ENCODE results near the gene HPCAL1.

The HPCAL1 gene

DNA sequence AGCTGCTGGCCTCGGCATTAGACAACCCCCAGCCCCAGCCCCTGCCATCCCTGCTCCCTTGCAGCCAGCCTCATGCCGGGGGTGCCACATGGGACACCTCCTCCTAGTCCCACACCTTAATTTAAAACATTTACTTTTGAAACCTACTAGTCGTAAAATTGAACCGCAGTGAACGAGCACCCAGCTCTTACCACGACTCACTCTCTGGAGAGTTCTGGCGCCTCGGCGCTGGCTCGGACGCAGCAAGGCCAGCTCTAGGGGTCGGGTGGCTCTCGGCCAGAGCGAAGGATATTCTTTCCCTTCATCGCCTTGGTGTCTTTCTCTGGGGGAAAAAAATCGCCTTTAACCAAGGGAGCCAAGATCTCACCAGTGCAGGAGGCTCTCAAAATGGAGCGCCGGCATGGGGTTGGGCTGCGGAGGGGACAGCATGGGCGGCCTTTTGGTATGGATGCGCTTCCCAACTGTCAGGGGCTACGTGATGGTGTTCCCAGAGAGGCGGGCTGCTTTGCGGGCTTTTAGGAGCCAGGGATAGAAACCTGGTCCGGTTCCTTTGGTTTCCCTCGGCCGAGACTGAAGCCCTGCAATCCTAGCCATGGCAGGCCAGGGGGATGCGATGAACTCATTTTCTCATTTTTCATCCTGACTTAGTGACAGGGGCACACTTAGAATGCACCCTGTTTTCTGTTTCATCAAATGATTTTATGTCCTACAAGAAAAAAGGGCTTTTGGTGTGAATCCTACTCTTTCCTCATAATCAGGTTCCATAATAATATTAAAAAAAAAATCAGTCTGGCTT is 2.0 kb downstream of the HPCAL1 start:
- DNase-seq, result no peak

DNA sequence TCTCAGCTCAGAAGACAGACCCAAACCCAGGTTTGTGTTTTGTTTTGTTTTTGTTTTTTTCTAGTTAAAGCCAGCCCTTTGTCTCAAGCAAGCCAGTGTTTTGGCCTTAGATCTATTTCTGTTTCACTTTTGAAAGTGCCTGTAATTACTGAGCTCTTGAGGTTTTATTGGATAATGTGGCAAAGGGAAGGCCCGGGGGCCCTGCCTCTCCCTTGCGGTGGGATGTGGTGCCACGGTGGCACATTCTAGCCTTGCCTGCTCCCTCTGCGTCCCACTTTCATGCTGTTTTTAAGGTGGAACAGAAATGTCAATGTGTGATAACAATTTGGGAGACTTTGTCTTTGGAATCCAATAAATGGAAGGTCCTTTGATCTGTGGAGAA is 2.5 kb downstream of the HPCAL1 start:
- peak; percentile 29 for DNase-seq

DNA sequence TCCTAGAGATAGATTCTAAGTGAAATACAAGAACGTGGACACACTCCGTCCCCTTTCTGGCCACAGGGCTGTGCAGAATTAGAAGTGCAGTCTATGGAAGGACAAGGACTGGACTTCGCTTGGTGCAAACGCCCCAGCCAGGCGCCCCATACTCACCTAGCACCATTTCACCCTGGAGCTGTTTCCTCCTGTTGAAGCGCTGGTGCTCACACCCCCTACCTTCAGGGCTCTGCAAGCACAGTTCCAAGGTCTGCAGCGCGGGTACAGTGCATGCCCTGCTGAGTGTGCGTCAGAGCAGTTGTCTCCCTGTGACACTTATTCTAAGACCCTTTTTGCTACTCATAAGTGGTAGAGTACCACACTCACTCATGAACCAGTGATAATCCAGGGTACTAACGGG is 3.0 kb downstream of the HPCAL1 start:
- DNase-seq, result peak; percentile 48

GRCh38 chr2:10306901-10307463 is 4.3 kb downstream of the HPCAL1 start:
- DNase-seq, result no peak

DNA sequence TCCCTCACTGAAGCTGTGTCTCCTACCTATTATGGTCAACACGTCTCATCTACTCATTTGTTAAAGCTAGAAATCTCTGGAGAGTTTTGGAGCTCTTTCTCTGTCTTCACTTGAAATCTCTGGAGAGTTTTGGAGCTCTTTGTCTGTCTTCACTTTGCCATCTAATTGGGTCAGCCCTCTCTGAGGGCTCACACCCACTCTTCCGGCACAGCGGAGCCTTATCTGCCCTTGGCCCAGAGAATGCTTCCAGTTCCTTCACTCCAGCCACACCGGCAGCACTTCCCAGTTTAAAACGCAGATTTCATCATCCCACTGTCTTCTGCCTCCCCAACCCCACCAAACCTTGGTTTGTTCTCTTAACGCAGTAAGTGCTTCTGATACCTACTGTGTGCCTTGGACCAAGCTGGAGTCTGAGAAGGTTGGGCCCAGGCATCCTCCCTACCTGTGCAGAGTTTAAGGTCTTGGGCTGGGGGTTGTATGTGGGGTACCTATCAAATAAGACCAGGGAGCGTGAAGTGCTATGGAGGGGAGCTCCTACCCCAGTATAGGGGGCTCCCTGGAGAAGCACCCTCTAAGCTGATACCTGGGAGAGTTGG is 5.0 kb downstream of the HPCAL1 start:
- no peak for DNase-seq

DNA sequence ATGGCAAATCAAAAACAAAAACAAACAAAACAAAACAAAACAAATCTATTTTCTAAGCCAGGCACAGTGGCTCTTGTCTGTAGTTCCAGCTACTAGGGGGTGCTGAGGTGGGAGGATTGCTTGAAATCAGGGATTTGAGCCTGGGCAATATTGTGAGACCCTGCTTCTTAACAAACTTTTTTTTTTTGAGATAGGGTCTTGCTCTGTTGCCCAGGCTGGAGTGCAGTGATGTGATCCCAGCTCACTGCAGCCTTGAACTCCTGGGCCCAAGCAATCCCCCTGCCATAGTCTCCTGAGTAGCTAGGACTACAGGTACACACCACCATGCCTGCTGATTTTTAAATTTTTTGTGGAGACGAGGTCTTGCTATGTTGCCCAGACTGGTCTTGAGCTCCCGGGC is 6.2 kb downstream of the HPCAL1 start:
- no peak for DNase-seq

GRCh38 chr2:10309286-10309685 is 6.6 kb downstream of the HPCAL1 start:
- no peak for DNase-seq

- no peak for DNase-seq
Observed at GRCh38 chr2:10310309-10310888, 7.7 kb downstream of the HPCAL1 start.

DNA sequence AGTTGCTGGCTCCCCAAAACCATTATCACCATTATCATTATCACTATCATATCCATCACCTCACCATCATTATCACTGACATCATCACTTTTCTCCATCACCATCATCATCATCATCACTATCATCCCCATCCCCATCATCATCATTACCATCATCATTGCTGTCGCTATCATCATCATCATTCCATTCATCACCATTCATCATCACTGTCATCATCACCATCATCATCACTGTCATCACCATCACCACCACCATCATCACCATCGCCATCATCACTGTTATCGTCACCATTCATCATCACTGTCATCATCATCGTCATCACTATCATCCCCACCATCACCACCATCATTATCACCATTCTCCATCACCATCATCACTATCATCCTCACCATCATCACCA is 9.0 kb downstream of the HPCAL1 start:
- DNase-seq, result no peak

GRCh38 chr2:10312437-10312957 is 9.8 kb downstream of the HPCAL1 start:
- DNase-seq, result no peak

GRCh38 chr2:10316336-10316735 is 13.6 kb downstream of the HPCAL1 start:
- no peak for DNase-seq

DNA sequence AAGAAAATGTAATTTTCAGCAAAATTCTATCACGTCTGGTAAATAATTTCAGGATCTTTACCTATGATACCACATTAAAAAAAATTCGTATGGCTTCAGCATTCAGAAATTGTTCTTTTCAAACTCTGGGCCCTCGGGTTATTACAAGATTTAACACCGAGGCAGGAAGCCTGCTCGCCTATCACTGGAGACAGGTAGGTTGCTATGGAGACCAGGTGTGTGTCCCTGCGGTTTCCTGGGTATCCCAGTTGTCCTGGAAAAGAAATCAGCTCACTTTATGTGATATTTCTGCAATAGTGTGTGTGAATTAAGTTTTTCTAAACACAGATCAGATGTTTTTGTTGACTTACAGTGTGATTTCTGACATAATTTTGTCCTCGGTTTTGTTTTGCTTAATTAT is 14.2 kb downstream of the HPCAL1 start:
- no peak for DNase-seq

DNA sequence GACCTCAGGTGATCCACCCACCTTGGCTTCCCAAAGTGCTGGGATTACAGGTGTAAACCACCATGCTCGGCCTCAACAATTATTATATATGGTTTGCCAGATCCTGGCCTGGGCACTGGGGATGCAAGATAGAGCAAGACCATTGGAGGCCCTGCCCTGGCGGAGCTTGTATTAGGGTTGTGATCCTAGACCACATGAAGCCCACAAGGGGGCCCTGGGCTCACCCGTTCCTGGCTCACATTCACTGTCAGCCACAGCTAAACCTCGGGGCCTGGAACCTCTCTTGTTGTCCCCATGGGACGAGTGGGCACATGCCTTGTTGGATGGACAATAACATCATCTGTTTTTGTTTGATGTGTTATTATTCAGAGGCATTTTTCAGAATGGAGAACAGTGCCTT is 14.9 kb downstream of the HPCAL1 start:
- no peak for DNase-seq

DNA sequence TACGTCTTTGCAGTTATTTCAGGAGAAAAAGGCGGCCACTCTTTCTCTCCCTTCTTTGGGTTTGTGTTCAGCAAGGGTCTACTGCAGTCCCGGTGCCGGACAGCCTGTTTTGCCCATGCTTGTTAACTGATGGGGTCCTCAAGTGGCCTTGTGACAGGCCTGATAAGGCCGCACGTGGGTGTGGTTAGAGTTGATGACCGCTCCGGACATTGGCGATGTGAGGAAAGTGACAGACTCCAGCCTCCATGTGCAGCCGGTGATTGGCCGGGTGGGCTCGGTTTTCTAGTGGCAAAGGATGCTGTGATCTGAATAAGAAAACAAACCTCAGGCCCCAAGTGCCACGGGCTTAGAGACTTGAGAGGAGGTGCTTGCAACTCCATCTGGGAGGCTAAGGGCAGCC is 15.6 kb downstream of the HPCAL1 start:
- no peak for DNase-seq

GRCh38 chr2:10319892-10320574 is 17.3 kb downstream of the HPCAL1 start:
- no peak for DNase-seq

GRCh38 chr2:10320575-10320931 is 17.8 kb downstream of the HPCAL1 start:
- no peak for DNase-seq

GRCh38 chr2:10320933-10321332 is 18.2 kb downstream of the HPCAL1 start:
- no peak for DNase-seq

- no peak for DNase-seq
Observed at GRCh38 chr2:10321622-10322021, 18.9 kb downstream of the HPCAL1 start.

- DNase-seq, result no peak
Observed at GRCh38 chr2:10322481-10322880, 19.8 kb downstream of the HPCAL1 start.

DNA sequence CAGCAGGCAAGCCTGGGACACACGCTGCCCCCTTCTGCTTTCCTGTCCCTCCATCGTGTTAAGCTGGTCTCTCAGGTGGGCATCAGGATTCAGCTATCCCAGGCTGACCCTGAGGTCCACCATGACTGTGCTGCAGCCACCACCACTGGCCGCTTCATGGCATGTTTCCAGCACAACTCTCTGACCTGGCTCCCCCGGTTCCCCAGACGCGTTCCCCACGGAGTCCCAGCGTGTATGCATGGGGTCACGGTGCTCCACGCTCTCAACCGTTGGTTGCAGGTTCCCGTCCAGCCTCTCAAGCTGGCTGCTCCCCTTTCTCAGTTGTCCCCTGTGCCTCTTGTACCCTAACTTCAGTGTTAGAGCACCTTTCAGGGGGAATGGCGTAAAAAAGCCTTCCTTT is 20.3 kb downstream of the HPCAL1 start:
- no peak for DNase-seq

- no peak for DNase-seq
Observed at GRCh38 chr2:10323535-10323934, 20.8 kb downstream of the HPCAL1 start.

GRCh38 chr2:10324095-10324832 is 21.6 kb downstream of the HPCAL1 start:
- no peak for DNase-seq

Measured in activated CD4-positive, alpha-beta T cell treated with anti-CD3 and anti-CD28 coated beads, Interleukin-2, amount 50 U/mL, for 1 hour (primary cell).